K562 (cell line): ENCODE measurements around the gene ACOT13. TPM values are rescaled to one million over a fixed set of nuclear protein-coding genes. Genes with fewer than 3 reads are reported as not detected.
A peak's percentile ranks its signal among the peaks of the same experiment; 100 is the strongest.

ENCODE experiments used
- ATAC-seq: fragments of 200-7000 bp; cut with Tn5 transposase; 3 replicates; pipeline ENCODE4 v1.9.1; 2020; ENCODE audit warnings: moderate library complexity
- BruUV-seq: library from RNA; stranded (reverse); fragments of 400-500 nt; replicated peaks from 2 replicates; lab custom pipeline; 2021; lab: Mats Ljungman, UMichigan
- CTCF ChIA-PET: fragments of 300-600 bp; formaldehyde crosslinking; extraction: SDS; loops from one replicate; lab custom pipeline; 2021; ENCODE audit warnings: low intra/inter-chr PET ratio; lab: Yijun Ruan, JAX
- POLR2A ChIA-PET: fragments of 300-600, 350-650 bp; sonication (Branson Sonifier 250); formaldehyde crosslinking; extraction: SDS; loops from one replicate; lab custom pipeline; 2021; ENCODE audit warnings: antibody characterized with exemption, inconsistent platforms; lab: Yijun Ruan, JAX
- DNase-seq, 4 experiments: peaks; one replicate each; pipeline versions ENCODE4 v3.0.0 to v3.0.0-alpha.2; 2011 to 2018; ENCODE audit warnings: low spot score in 3 of 4, mixed read lengths in 3 of 4; ENCODE audit errors: extremely low read depth in 1 of 4
- FAIRE-seq: peaks from 2 replicates; lab custom pipeline; 2011; peaks lifted over from hg19 to GRCh38; lab: Jason Lieb, UNC
- H2AFZ ChIP-seq: 2 replicates; pipeline ENCODE4 v1.6.0; 2011; ENCODE audit warnings: low read depth, low read length, control low read depth, inconsistent platforms
- H3K27ac ChIP-seq: fragments of 200-600 bp; 3 replicates; pipeline ENCODE4 v1.8.0; 2011; ENCODE audit warnings: low read depth, mild to moderate bottlenecking, control low read depth, inconsistent platforms, low read length, moderate library complexity, mixed read lengths; ENCODE audit errors: extremely low read depth
- H3K27me3 ChIP-seq, 2 experiments: fragments of 300-600 bp in 1 of 2; 2 replicates in 1 of 2; 3 replicates in 1 of 2; pipeline versions ENCODE4 v1.6.0 to v1.8.0; 2011; ENCODE audit warnings: inconsistent platforms in 2 of 2, low read length in 2 of 2, mild to moderate bottlenecking in 1 of 2, mixed read lengths in 1 of 2, moderate library complexity in 1 of 2; ENCODE audit not compliant: control insufficient read depth in 2 of 2, insufficient read depth in 2 of 2
- H3K36me3 ChIP-seq: fragments of 300-600 bp; 3 replicates; pipeline ENCODE4 v1.8.0; 2011; ENCODE audit warnings: mild to moderate bottlenecking, low read length, inconsistent platforms; ENCODE audit not compliant: control insufficient read depth, insufficient read depth
- H3K4me1 ChIP-seq, 2 experiments: fragments of 200-600 bp in 1 of 2; replicated peaks in 1 of 2; 2 replicates in 1 of 2; 3 replicates in 1 of 2; pipeline versions ENCODE4 v1.5.1 to v1.8.0; 2011; ENCODE audit warnings: inconsistent platforms in 2 of 2, low read length in 2 of 2, mild to moderate bottlenecking in 1 of 2, mixed read lengths in 1 of 2, moderate library complexity in 1 of 2; ENCODE audit not compliant: control insufficient read depth in 2 of 2, insufficient read depth in 2 of 2
- H3K4me2 ChIP-seq: 2 replicates; pipeline ENCODE4 v1.6.1; 2011; ENCODE audit warnings: low read length, control low read depth, inconsistent platforms, mixed read lengths; ENCODE audit not compliant: insufficient read depth
- H3K4me3 ChIP-seq: fragments of 200-600 bp; sonication (generic), shearing (Covaris generic); 2 replicates; pipeline ENCODE4 v1.5.1; 2016; ENCODE audit warnings: control low read depth, inconsistent platforms
- H3K79me2 ChIP-seq: fragments of 200-600 bp; 3 replicates; pipeline ENCODE4 v1.8.0; 2011; ENCODE audit warnings: low read length, inconsistent platforms; ENCODE audit not compliant: control insufficient read depth, insufficient read depth
- H3K9ac ChIP-seq, 2 experiments: 2 replicates each; pipeline versions ENCODE4 v1.6.0 to v1.6.1; 2011; ENCODE audit warnings: low read depth in 2 of 2, low read length in 2 of 2, control low read depth in 1 of 2, inconsistent platforms in 1 of 2, mild to moderate bottlenecking in 1 of 2, mixed read lengths in 1 of 2; ENCODE audit not compliant: insufficient read depth in 1 of 2
- H3K9me1 ChIP-seq: one replicate; pipeline ENCODE4 v1.6.0; 2011; ENCODE audit warnings: inconsistent platforms, mild to moderate bottlenecking, low read length, moderate library complexity; ENCODE audit not compliant: control insufficient read depth, insufficient read depth
- H3K9me3 ChIP-seq: replicated peaks from 2 replicates; pipeline ENCODE4 v1.5.1; 2011; ENCODE audit warnings: low read depth, low read length, inconsistent platforms; ENCODE audit not compliant: control insufficient read depth, insufficient read depth
- H4K20me1 ChIP-seq: replicated peaks from 2 replicates; pipeline ENCODE4 v1.6.1; 2011; ENCODE audit warnings: low read length, inconsistent platforms, mixed read lengths; ENCODE audit not compliant: control insufficient read depth, insufficient read depth
- KLF1 ChIP-seq: fragments of 450-650 bp; IDR thresholded peaks from 2 replicates; pipeline ENCODE4 v1.6.1; 2016; ENCODE audit warnings: missing genetic modification characterization, missing compliant biosample characterization
- MAZ ChIP-seq, 2 experiments: fragments of 450-650 bp in 1 of 2; sonication (generic) in 1 of 2; formaldehyde crosslinking; IDR thresholded peaks in 1 of 2; conservative IDR thresholded peaks in 1 of 2; 2 replicates each; pipeline versions ENCODE4 v1.4.0 to v1.5.0; 2020; ENCODE audit warnings: mild to moderate bottlenecking in 1 of 2, missing genetic modification reagents in 1 of 2
- POLR3G ChIP-seq: IDR thresholded peaks from 2 replicates; pipeline ENCODE4 v1.6.1; 2011; ENCODE audit not compliant: insufficient read length, insufficient replicate concordance; ENCODE audit errors: extremely low read depth
- PTTG1 ChIP-seq: fragments of 450-650 bp; IDR thresholded peaks from 2 replicates; pipeline ENCODE4 v1.6.1; 2016; ENCODE audit warnings: low read depth, mild to moderate bottlenecking, missing genetic modification characterization, missing compliant biosample characterization
- SP1 ChIP-seq: sonication (generic); formaldehyde crosslinking; IDR thresholded peaks from 2 replicates; pipeline ENCODE4 v1.8.1; 2022; ENCODE audit warnings: mild to moderate bottlenecking, missing genetic modification reagents
- ZNF551 ChIP-seq: fragments of 250-450 bp; sonication (Bioruptor Pico); IDR thresholded peaks from 2 replicates; pipeline ENCODE4 v1.5.0; 2021; ENCODE audit warnings: mild to moderate bottlenecking, moderate library complexity
- WGBS: fragments of 100-300 bp; shearing (Covaris generic); methylation state at CpG from one replicate; pipeline ENCODE4 v1.1.6; 2016; ENCODE audit warnings: low coverage, mixed read lengths; ENCODE audit not compliant: insufficient coverage; ENCODE audit errors: missing lambda C conversion rate; 5-methylcytosine and 5-hydroxymethylcytosine counted together
- in situ Hi-C: fragments of 300-500 bp; cut with MboI; formaldehyde crosslinking; loops from 4 replicates; pipeline ENCODE4 v1.15.0; 2018; ENCODE audit warnings: inconsistent platforms, mixed read lengths
- intact Hi-C: fragments of 100-400 bp; cut with micrococcal nuclease; formaldehyde crosslinking; loops from 2 replicates; pipeline ENCODE4 v1.14.2; 2022
- polyA plus RNA-seq, 8 experiments: library from polyadenylated mRNA; depleted of rRNA in 4 of 8; stranded (reverse) in 5 of 8; unstranded in 3 of 8; fragments of >200 nt; fragmentation: Nextera tagmentation in 2 of 8; fragmentation: Illumina TruSeq in 1 of 8; extraction: Ambion mirVana in 2 of 8; extraction: Trizol in 1 of 8; gene quantifications; 2 replicates each; pipeline versions ENCODE4 v1.2.1 to v1.2.3, GENCODE V29; 2011 to 2014; ENCODE audit warnings: inconsistent platforms in 1 of 8, missing spikeins in 1 of 8
- total RNA-seq, 7 experiments: library from RNA; depleted of rRNA in 6 of 7; stranded (reverse); fragments of >200 nt in 6 of 7; fragmentation: Illumina TruSeq in 2 of 7; extraction: Trizol in 2 of 7; gene quantifications; 2 replicates each; pipeline versions ENCODE4 v1.2.1 to v1.2.3, GENCODE V29; 2011 to 2021; ENCODE audit warnings: low replicate concordance in 1 of 7
- TF ChIP-seq, protein P1 (sequence below), 2 experiments: fragments of 450-650 bp in 1 of 2; sonication (generic) in 1 of 2; formaldehyde crosslinking; conservative IDR thresholded peaks; 2 replicates each; pipeline versions ENCODE4 v1.4.0 to v1.8.1; 2020 to 2022; ENCODE audit warnings: mild to moderate bottlenecking in 1 of 2, missing genetic modification reagents in 1 of 2
- TF ChIP-seq, protein P2 (sequence below), 2 experiments: fragments of 450-650 bp; formaldehyde crosslinking in 1 of 2; IDR thresholded peaks; 2 replicates each; pipeline versions ENCODE4 v1.4.0 to v1.6.1; 2014 to 2020; ENCODE audit warnings: mild to moderate bottlenecking in 2 of 2, borderline replicate concordance in 1 of 2, low read depth in 1 of 2

ACOT13 gene
- total and polyA plus RNA-seq, 9 of the 15 experiments (the other 6 are each of a cell fraction or from before 2014, with no cell fraction given), result 14.1 to 129 (median 65.7) TPM

DNA sequence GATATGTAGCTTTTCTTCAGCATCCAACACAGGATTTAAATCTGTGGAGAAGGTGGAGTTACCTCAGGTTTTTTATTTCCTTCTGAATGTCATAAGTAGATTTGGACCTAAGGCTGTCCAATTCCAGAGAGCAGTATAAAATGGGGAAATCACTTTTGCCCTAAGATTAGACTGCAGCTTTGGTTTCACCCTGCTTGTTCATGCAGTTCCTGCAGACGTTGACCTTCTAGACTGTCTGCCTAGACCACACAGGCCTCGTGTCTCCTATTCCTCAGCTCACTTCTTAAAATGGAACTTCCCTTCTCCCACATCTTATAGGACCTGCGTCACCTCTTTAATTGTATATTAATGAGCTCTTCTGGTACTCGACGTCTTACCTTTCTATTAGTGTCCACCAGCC is 78.0 kb downstream of the ACOT13 start:
- no peak overlapping the region for H3K4me3 ChIP-seq
- H2AFZ ChIP-seq, result peak overlapping the region; percentile 53
- no peak overlapping the region for H3K27ac ChIP-seq
- 35% methylated on average over 5 of the region's 5 CpGs for WGBS
- TF ChIP-seq ZNF551 (CRISPR knock-in tag) (no peak), KLF1 (tag) (no peak), SP1 (no peak), MAZ (CRISPR knock-in tag; conservative IDR thresholded peaks at IDR 0.05 in 1 of 2, IDR thresholded peaks at IDR 0.05 in 1 of 2) (no peak), PTTG1 (tag) (no peak), POLR3G (no peak)
- TF ChIP-seq, protein P1, sequence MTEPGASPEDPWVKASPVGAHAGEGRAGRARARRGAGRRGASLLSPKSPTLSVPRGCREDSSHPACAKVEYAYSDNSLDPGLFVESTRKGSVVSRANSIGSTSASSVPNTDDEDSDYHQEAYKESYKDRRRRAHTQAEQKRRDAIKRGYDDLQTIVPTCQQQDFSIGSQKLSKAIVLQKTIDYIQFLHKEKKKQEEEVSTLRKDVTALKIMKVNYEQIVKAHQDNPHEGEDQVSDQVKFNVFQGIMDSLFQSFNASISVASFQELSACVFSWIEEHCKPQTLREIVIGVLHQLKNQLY (CRISPR knock-in tag; conservative IDR thresholded peaks at IDR 0.05), result no peak
- TF ChIP-seq, protein P2, sequence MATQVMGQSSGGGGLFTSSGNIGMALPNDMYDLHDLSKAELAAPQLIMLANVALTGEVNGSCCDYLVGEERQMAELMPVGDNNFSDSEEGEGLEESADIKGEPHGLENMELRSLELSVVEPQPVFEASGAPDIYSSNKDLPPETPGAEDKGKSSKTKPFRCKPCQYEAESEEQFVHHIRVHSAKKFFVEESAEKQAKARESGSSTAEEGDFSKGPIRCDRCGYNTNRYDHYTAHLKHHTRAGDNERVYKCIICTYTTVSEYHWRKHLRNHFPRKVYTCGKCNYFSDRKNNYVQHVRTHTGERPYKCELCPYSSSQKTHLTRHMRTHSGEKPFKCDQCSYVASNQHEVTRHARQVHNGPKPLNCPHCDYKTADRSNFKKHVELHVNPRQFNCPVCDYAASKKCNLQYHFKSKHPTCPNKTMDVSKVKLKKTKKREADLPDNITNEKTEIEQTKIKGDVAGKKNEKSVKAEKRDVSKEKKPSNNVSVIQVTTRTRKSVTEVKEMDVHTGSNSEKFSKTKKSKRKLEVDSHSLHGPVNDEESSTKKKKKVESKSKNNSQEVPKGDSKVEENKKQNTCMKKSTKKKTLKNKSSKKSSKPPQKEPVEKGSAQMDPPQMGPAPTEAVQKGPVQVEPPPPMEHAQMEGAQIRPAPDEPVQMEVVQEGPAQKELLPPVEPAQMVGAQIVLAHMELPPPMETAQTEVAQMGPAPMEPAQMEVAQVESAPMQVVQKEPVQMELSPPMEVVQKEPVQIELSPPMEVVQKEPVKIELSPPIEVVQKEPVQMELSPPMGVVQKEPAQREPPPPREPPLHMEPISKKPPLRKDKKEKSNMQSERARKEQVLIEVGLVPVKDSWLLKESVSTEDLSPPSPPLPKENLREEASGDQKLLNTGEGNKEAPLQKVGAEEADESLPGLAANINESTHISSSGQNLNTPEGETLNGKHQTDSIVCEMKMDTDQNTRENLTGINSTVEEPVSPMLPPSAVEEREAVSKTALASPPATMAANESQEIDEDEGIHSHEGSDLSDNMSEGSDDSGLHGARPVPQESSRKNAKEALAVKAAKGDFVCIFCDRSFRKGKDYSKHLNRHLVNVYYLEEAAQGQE (IDR thresholded peaks at IDR 0.05; ENCODE audit: borderline replicate concordance), result no peak
- TF ChIP-seq, protein P2 (CRISPR knock-in tag; IDR thresholded peaks at IDR 0.05; ENCODE audit: low read depth), result no peak
- H3K9ac ChIP-seq, result no peak overlapping the region
- POLR2A ChIA-PET, result interaction anchor here (1.0 to 1.4 kb wide), 3 partner anchors 10 to 41 kb away, joined by 3 to 4 read pairs (median 3); no protein-coding TSS in a partner anchor
- no peak overlapping the region for H3K4me2 ChIP-seq
- in situ Hi-C loops (no loop called here), intact Hi-C loops (no loop called here)
- H3K4me1 ChIP-seq, result peaks cover 0 to 14% of the 10 kb centered on the region in 2 experiments; a peak in 3 of 5 replicates
- CTCF ChIA-PET, result no interaction called here
- no TSS peak for BruUV-seq
- FAIRE-seq (no peak), DNase-seq (no peak), ATAC-seq (no peak; the same call in 2 of the 3 replicates)
- no peaks in the 10 kb centered on the region for H3K36me3 ChIP-seq
- no peaks in the 10 kb centered on the region for H4K20me1 ChIP-seq
- H3K79me2 ChIP-seq, result no peaks in the 10 kb centered on the region
- no peaks in the 10 kb centered on the region for H3K9me3 ChIP-seq
- H3K9me1 ChIP-seq, result no peaks in the 10 kb centered on the region
- H3K27me3 ChIP-seq, result 0 out of 5 replicates have a peak, but pooled peaks cover 0 to 4% of the 10 kb centered on the region in 2 experiments
